Stimulated activated CD4-positive, alpha-beta T cell treated with anti-CD3 and anti-CD28 coated beads, Interleukin-15, amount 100 ng/mL, for 24 hours (primary cell): ENCODE measurements around the gene VOPP1.

Experiments
- DNase-seq: peaks from one replicate; pipeline ENCODE4 v3.0.0-alpha.2; 2020

VOPP1 gene

DNA sequence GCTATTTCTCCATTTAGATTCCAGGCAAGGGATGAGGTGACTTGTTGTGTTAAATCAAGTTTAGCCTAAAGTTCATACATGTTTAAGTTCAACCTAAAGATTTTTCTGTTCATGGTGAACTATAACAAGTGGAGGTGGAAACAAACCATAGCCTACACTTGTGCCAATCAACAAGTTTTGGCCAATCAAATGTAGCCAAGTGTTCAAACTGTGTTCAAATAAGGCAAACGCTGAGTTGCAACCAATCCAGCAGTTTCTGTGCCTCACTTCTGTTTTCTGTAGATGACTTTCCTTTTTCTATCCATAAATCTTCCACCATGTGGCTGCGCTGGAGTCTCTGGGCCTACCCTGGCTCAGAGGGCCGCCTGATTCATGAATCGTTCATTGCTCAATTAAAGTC is 4.5 kb upstream of the VOPP1 start:
- DNase-seq = no peak

DNA sequence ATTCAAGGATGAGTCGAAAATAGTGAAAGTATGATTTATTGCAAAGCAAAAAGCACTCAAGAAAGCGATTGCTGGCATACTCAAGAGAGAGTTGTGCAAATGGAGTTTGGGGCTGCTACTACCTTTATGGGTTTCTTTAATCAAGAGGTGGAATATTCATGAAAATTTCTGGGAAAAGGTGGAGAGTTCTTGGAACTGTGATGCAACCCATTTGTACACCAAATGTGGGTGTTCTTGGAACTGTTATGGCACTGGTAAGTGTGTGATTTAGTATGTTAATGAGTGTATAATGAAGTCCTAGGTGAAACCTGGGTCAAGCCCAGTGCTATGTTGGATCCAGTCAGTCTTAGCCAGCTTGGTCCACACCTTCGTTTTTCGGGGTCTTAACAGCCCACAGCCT is 3.4 kb upstream of the VOPP1 start:
- no peak for DNase-seq

DNA sequence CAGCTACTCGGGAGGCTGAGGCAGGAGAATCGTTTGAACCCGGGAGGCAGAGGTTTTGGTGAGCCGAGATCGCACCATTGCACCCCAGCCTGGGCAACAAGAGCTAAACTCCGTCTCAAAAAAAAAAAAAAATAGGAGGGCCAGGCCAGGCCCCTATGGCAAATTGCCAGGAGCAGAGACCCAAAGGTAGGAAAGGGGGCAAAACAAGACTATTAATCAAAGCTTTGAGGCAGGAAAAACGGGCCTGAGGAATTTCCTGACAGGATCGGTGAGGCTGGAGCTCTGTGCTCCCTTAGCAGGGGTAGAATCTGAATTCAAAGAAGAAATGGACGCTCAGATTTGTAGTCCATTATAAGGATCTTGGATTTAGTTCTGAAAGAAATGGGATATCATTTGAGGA is 2.8 kb upstream of the VOPP1 start:
- no peak for DNase-seq

DNA sequence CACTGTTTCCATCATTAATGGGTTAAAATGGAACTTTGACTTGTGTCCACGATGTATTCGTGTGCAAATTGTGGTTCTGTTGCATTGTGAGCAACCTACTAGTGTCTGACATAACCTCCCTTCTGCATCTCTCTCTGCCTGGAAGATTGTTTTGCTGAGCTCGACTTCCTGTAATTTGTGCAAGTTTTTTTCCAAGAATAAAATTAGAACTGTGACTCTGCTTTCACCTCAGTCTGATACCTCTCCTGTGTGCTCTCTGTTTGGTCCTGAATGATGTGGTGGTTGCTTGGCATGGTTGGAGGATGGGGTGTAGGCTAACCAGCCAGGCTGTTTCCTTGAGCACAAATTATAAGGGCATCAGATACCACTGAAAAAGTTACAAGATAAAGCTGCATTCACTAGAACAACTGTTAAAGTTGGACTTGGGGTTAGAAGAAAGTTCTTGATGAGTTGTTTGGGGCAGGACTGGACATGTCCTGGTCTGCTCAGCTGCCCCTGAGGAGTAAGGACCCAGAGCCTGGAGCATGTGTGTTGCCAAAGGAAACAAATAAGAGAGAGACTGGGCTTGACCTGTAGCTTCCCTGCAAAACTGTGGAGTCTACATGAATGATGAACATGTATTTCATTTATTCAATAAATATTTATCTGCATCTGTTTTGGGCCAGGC is 1.9 kb upstream of the VOPP1 start:
- peak; percentile 34 for DNase-seq

DNA sequence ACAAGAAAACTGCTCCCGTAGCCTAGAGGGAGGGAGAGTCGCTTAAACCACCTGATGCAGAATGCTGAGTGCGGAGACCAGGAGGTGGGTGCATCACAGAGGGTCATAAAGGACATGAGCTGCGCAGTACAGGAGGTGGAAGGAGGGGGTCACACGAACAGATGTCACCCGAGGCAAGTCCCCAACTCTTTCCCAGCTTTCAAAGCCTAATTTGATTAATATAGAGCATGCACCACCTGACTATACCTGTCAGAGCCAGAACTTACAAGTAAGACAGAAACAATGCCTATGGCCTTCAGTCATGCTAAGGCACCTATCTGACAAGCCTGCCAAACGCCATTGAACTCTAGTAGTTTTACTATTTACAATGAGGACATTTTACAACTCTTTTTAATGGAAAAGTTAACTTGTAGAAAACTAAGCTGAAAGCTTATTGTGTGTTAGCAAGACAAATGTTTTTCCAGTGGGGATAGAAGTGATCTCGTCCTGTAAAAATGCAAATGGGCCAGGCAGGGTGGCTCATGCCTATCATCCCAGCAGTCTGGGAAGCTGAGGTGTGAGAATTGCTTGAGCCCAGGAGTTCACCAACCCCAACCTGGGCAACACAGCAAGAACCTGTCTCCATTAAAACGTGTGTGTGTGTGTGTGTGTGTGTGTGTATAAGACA is 1.1 kb upstream of the VOPP1 start:
- DNase-seq = no peak

DNA sequence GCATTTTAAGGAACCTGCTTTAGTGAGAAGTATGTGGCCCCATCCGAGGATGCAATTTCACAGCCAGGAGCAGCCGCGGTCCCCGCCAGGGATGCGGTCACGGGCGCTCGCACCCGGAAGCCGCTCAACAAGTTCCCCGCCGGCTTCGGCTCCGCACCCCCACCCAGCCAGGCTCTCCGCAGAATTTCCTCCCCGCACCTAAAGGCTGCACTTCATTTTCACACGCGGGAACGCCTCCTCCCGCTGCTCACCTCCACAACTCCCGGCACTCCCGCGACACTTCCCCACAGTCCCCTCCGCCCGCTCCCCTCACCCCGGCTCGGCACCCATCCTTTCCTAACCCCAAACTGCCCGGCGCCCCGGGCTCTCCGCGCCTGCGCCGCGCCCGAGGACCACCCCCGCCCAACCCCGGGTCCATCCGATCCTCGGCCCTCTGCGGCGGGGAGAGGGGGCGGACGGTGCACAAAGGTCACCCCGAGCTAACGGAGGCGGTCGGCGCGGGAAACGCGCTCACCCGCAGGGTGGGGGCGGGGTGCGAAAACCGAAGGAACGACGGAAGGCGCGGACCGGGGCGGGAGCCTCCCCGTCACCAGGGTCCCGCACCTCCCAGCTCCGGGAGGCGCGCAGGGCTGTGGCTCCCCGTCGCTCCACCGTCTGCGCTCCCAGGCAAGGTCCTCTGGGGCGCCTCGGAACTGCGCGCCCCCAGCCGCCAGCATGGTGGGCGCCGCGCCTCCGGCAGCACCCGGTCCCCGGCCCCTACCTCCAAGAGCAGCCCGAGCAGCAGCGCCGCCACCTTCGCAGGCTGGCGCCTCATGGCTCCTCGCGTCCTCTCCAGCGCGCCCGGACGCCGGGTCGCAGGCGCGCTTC is 558 bp downstream of the VOPP1 start:
- peak; percentile 70 for DNase-seq

DNA sequence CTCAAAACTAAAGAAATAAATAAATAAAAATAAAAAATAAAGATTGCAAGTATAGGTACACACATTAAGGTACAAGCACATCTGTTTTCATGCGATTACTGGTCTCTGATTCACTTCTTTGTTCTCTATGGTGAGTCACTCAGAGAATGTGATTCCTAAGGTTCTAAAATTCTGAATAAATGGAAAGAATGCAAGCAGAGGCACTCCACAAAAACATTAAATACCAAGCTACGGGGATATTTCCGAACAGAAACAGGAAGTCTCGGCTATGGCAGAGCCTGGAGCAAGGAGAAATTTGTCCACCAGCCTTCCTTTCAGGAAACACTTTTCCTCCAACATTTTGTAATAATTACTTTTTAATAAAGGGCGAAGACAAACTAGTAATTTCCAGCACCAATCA is 1.4 kb downstream of the VOPP1 start:
- no peak for DNase-seq

DNA sequence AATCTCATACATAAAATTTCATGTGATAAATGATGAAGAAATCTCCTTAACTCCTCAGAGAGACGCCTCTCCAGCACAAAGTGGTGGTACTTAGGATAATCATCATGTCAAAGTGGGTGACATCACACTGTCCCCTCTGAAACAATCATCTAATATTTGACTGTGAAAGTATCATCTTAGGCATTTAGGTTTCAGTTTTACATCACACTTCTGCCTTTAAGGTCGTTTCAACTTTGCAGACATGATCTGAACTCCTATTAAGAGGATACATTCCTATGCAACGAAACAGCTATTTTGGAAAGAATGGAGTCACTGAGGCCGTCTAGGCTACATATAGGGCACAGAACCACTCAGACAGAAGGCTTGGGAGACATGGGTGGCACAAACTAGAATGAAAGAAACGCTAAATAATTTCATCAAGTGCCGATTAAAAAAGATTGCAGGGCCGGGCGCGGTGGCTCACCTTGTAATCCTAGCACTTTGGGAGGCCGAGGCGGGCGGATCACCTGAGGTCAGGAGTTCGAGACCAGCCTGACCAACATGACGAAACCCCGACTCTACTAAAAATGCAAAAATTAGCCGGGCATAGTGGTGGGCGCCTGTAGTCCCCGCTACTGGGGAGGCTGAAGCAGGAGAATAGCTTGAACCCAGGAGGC is 2.0 kb downstream of the VOPP1 start:
- DNase-seq = no peak

DNA sequence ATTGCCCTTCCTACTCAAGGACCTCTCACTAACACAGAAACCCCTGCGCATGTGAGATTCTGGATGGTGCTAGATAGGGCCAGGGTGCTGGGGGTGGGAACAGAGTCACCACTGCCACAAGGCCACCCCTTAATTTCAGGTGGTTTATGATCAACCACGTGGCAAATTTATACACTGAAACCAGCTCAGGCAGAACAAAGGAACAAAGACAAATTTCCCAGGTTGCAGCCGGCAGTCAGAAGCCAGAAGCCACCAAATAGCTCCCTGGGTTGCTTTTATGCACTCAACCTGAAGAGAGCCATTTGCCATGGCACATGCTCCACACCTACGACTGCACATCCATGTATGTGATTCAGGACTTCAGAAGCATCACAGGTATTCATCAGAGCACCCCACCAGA is 2.5 kb downstream of the VOPP1 start:
- DNase-seq = peak; percentile 75

DNA sequence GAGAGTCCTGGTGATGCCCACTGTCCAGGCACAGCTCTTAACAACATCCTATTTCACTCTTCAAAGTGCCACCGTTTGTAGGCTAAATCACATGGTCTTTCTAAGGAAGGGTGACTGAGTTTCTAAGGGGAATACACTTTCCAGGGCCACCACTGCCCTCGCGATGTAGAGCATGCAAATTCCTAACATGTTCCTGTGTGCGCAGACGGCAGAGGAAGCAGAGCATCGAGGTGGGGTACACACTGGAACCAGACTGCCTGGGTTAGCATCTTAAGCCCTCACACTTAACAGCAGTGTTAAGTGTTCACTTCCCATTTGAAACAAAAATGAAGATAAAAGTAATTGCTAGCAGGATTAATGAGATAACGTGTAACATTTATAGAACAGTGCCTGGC is 3.0 kb downstream of the VOPP1 start:
- DNase-seq = no peak

DNA sequence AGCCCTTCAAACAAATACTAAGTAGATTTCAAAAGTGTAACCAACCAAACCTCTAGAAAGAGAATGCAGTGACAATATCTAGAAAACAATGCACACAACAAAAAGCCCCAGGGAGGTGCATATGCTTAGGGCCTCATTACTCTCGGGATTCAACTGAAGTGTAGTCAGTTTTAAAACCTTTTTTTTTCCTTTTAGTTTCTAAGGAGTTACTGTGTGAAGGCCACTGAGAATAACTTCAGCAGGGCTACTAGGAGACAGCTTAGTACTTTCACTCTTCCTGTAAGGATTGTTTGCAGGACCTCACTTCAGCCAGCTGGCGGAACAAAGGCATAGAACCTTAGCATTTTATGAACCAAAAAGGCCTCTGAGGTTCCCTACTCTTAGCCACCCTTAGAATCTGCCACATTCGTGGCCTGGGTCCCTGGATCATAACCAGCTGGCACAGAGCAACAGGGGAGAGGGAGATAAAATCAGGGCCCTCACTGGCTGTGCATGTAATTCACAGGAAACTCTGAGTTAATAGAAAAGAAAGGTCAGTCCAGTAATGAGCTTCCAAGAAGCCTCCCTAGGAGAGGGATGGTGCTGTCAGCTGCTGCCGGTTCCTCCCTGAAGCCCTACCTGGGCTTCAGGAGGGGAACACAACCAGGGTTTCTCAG is 3.6 kb downstream of the VOPP1 start:
- no peak for DNase-seq

DNA sequence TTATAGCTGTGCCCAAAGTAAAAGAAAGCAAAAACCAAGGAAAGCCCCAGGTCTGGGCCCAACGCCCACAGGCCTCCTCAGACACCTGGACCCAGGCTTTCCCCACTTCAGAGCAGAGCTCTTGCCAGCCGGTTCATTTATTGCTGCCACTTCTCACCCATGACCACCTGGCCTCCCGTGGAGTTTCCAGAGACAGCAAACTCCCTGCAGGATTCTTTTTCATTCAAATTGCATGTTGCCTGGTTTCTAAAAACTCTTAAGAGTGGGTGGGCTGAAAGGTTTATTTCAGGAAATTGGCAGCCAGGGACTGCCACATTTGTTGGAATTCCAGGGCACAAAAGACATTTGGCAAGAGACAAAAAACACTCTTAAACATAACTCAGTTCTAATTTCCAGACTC is 4.7 kb downstream of the VOPP1 start:
- DNase-seq = no peak

DNA sequence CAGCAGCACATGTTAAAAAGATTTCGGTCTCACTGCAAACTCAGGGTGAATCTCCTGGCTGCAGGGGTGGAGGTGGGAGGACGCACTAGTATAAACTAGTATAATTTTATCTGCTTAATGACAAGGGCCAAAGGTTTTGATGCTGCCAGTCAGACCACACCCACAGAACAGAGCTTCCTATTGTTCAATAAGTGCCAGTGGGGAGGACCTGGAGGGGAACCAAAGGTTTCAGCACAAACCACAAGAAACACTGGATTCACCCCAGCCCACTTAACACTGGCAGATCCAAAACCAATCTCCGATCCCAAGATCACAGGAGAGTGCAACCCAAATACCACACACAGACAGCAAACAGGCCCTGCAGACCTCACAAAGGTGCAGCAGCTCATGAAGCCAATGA is 6.6 kb downstream of the VOPP1 start:
- DNase-seq = no peak

DNA sequence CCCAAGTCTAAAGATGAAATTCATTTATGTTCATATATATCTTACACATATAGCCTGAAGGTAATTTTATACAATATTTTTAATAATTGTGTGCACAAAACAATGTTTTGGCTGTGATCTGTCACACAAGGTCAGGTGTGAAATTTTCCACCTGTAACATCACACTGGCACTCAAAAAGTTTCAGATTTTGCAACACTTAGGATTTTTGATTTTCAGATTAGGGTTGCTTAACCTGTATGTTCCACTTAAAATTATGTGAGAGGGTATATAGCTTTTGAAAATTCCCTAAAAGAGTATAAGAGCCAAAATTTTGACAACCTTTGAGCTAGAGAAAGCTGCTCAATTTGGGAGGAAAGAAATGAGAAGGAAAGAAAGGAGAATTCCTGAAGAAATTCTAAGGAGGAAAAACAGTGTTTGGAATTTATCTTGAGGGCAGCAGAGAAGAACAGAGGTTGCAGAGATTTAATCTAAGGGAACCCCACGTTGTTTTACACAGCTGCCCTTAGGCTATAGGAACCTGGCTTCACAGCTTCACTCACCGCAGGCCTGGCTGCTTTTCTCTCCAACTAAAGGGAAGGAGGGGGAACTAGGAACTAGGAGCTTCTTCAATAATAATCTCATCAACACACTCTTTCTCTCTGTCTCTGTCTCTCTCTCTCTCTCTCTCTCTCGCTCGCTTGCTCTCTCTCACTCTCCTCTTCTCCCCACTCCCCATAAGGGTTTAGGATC is 8.5 kb downstream of the VOPP1 start:
- DNase-seq = no peak

DNA sequence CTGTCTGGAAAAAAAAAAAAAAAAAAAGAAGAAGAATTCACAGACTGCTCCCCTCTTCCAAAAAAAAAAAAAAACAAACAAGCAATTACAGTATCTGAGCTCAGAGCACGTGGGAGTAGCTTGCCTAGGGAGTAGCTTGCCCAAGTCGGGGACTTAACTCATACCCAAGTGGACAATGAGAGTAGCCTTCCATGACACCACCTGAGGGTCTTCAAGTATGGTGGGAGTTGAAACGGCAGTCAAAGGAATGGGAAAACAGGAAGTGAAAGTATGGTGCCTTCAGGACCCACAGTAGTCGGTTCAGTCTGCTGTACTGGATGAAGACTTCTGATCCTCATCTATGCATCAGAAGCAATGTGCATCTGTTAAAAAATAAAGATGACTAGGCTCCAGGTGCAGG is 10.6 kb downstream of the VOPP1 start:
- DNase-seq = no peak

DNA sequence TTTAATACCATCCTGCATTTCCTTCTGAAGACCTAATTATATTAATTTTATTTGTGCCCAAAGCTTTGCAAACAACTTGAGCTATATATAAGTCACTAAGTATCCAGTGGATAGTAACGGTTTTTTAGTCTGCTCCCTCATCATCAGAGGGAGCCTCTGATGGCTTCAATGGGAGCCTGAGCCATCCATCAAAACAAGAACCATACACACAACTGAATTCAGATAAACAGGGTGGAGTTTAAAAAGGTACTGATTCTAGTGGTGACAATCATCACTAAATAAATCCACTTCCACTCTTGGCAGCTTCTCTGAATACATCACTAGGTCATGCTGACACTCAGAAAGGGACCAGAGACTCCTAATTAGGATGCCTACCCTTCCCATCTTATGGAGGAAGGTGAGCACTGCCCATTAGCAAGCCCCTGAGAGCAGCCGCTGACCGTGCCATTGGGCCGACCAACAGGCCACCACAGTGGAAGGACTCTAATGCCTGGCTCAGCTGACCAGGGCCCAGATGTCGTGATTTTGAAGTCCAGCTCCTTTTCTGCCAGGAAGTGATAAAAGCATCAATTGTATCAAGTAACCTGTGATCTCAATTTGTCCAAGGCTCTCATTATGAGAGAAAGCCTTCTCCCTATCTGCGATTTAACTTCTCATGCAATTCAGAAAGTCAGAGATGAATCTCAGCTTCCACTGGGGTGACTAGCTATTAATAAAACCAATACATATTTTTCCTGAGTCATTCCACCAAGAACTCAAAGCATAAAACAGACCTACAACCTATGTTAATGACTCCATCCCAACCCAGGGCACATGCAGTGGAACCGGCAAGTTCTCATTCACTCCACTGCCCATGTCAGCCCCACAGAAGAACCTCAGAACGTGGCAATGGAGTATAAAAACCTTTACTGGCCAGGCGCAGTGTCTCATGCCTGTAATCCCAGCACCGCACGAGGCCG is 13.1 kb downstream of the VOPP1 start:
- no peak for DNase-seq

DNA sequence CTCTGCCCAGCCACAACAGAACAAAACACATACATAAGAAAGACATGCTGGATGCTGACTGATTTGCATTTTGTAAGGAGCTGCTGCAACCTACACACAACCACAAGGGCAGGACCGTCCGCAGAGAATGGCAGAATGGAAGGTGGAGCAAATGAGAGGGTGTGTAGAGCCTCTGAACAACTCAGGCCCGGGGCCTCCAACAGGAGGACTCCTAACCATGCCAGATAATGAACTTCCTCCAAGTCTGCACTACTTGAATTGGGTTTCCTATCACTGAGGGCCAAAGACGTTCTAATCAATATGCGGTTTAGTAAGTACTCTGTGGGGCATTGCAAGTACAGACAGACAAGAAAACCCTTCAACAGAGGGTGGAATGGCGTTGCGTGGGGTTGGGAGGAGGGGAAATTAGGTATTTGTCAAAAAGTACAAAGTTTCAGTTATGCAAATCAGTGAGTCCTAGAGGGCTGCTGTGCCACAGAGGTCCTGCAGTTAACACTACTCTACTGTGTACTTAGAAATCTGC is 14.6 kb downstream of the VOPP1 start:
- peak; percentile 58 for DNase-seq

DNA sequence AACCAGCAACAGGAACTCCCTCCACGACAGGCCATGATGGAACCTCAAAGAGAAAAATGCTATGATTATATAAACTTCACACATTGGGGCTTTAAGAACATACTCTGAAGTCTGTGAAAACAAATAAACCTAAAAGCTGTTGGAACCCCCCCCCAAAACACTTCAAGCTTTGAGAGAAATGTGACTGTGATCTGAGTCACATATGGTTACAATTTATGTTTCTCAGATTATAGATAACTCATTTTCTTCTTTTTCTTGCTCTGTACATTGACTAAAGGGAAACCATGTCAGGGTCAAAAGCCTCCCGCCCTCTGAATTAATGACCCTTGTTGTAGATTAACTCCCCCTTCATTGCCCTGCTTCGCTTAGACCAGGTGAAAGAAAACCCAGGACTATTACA is 15.8 kb downstream of the VOPP1 start:
- no peak for DNase-seq

DNA sequence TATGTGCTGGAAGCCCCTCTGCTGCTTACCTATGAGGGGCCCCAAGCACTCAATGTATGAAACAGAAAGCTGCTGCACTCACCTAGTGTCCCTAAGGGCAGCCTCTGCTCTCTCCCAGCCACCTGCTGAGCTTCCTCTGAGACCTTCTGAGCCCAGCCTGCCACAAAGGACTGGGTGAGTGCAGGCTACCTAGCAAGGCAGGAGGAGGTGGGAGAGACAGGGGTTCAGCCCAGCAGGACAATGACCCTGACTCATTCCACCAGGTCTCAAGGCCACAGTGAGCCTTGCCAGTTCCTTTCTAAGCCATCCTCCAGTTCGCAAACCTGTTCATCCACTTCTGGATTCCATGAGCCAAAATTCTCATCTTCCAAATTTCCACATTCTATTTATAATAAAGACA is 16.3 kb downstream of the VOPP1 start:
- no peak for DNase-seq

DNA sequence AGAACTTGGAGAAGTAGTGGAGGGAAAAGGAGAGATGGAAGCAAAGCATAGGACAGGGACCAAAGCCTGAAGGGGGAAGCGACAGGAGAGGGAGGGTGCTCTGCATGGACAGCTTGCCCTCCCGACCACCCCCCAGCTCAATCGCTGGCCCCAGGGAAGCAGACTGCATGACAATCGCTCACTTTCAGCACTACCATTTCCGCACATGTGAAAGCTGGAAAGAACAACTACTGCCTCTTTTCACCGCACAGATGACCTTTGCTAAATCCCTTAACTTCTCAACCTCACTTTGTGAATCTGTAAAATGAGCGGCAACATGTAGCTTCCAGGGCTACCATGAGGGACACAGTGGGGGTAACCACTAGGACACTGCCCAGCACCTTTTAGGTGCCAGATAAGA is 17.1 kb downstream of the VOPP1 start:
- no peak for DNase-seq

DNA sequence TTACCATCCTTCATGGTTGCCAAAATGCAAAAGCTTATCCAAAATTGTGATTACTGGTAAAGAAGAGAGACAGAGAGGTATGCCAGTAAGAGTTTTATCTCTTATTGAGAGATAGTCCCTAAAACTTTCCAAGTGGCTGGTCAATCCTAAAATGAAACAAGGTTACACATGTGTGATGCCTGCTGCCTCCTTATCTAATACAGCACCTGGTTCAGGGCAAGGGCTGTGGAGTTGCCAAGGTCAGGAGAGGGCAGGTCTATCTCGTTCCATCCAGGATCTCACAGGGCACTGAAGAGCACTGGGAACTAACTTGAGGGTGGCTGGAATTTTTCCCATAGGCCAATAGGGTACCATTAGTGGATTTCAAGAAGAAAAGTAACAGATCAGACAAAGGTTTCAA is 18.3 kb downstream of the VOPP1 start:
- DNase-seq = no peak
